ENCODE data around the gene COL4A2.

The COL4A2 gene

GRCh38 chr13:110499621-110500281 lies 192.7 kb downstream of the COL4A2 start:
- H3K36me3 ChIP-seq (replicated peaks; ENCODE audit: insufficient read depth, low read length): no peaks in the 10 kb centered on the region

GRCh38 chr13:110500341-110500740 lies 193.3 kb downstream of the COL4A2 start:
- Histone ChIP-seq H2AFZ (ENCODE audit: low read length) (no peak overlapping the region), H3K9ac (ENCODE audit: low read length) (no peak overlapping the region), H3K9me3 (replicated peaks; ENCODE audit: insufficient read depth, low read length) (no peaks in the 10 kb centered on the region), H3K27me3 (replicated peaks; ENCODE audit: insufficient read depth, low read length) (no peaks in the 10 kb centered on the region), H3K27ac (ENCODE audit: low read length) (no peak overlapping the region), H3K36me3 (replicated peaks; ENCODE audit: insufficient read depth, low read length) (no peaks in the 10 kb centered on the region), H3F3A (ENCODE audit: insufficient read depth, low read length) (no peaks in the 10 kb centered on the region), H3K9me2 (replicated peaks; ENCODE audit: insufficient read depth, low read length) (no peaks in the 10 kb centered on the region), H4K20me1 (ENCODE audit: insufficient read depth, low read length) (no peaks in the 10 kb centered on the region), H3K4me3 (ENCODE audit: low read length) (no peak overlapping the region), H3K79me2 (ENCODE audit: low read length) (no peaks in the 10 kb centered on the region), H3K4me1 (ENCODE audit: low read length) (no peaks in the 10 kb centered on the region), H3K4me2 (ENCODE audit: low read depth, low read length) (no peak overlapping the region)
- no peak for DNase-seq
- TF ChIP-seq, protein P1, sequence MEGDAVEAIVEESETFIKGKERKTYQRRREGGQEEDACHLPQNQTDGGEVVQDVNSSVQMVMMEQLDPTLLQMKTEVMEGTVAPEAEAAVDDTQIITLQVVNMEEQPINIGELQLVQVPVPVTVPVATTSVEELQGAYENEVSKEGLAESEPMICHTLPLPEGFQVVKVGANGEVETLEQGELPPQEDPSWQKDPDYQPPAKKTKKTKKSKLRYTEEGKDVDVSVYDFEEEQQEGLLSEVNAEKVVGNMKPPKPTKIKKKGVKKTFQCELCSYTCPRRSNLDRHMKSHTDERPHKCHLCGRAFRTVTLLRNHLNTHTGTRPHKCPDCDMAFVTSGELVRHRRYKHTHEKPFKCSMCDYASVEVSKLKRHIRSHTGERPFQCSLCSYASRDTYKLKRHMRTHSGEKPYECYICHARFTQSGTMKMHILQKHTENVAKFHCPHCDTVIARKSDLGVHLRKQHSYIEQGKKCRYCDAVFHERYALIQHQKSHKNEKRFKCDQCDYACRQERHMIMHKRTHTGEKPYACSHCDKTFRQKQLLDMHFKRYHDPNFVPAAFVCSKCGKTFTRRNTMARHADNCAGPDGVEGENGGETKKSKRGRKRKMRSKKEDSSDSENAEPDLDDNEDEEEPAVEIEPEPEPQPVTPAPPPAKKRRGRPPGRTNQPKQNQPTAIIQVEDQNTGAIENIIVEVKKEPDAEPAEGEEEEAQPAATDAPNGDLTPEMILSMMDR (IDR thresholded peaks at IDR 0.05; ENCODE audit: low read length): no peak
- TF ChIP-seq EZH2 (optimal IDR thresholded peaks at IDR 0.05; ENCODE audit: low read depth, low read length): no peak
- TF ChIP-seq EZH2phosphoT487 (IDR thresholded peaks at IDR 0.05; ENCODE audit: low read length): no peak

More at GRCh38 chr13:110499621-110500281, 192.7 kb downstream of the COL4A2 start:
- Histone ChIP-seq H3F3A (ENCODE audit: insufficient read depth, low read length) (no peaks in the 10 kb centered on the region), H3K4me3 (ENCODE audit: low read length) (no peak overlapping the region), H4K20me1 (ENCODE audit: insufficient read depth, low read length) (no peaks in the 10 kb centered on the region), H3K9me3 (replicated peaks; ENCODE audit: insufficient read depth, low read length) (no peaks in the 10 kb centered on the region), H3K9me2 (replicated peaks; ENCODE audit: insufficient read depth, low read length) (no peaks in the 10 kb centered on the region), H3K9ac (ENCODE audit: low read length) (no peak overlapping the region), H3K27me3 (replicated peaks; ENCODE audit: insufficient read depth, low read length) (no peaks in the 10 kb centered on the region), H3K4me1 (ENCODE audit: low read length) (no peaks in the 10 kb centered on the region), H3K4me2 (ENCODE audit: low read depth, low read length) (no peak overlapping the region), H3K27ac (ENCODE audit: low read length) (no peak overlapping the region), H3K79me2 (ENCODE audit: low read length) (no peaks in the 10 kb centered on the region), H2AFZ (ENCODE audit: low read length) (no peak overlapping the region)
- no peak for DNase-seq
- no peak for TF ChIP-seq EZH2phosphoT487 (IDR thresholded peaks at IDR 0.05; ENCODE audit: low read length)
- TF ChIP-seq, protein P1 (IDR thresholded peaks at IDR 0.05; ENCODE audit: low read length): no peak

DNA sequence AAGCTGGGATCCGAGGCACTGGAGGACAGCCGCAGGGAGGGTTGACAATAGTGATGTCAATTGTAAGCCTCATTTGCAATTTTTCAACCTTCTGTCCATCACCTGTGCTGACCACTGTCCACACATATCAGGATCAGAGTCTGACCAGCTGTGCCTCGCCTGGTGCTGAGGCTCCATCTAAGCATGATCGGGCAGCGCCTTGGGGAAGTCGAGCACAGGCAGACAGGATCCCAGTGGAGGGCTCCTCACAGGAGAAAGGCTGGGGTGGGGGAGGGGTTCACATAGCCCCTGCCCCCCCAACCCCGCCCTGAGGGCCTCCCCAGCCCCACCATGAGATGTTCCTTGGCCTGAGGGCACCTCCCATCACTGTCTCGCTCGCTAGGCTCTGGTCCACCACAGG lies 194.1 kb downstream of the COL4A2 start:
- Histone ChIP-seq H3K9ac (ENCODE audit: low read length) (no peak overlapping the region), H4K20me1 (ENCODE audit: insufficient read depth, low read length) (no peaks in the 10 kb centered on the region), H3K9me2 (replicated peaks; ENCODE audit: insufficient read depth, low read length) (no peaks in the 10 kb centered on the region), H3K9me3 (replicated peaks; ENCODE audit: insufficient read depth, low read length) (no peaks in the 10 kb centered on the region), H3K27me3 (replicated peaks; ENCODE audit: insufficient read depth, low read length) (no peaks in the 10 kb centered on the region), H3K4me2 (ENCODE audit: low read depth, low read length) (no peak overlapping the region), H3K4me1 (ENCODE audit: low read length) (no peaks in the 10 kb centered on the region), H3K79me2 (ENCODE audit: low read length) (no peaks in the 10 kb centered on the region), H3K4me3 (ENCODE audit: low read length) (no peak overlapping the region), H3K27ac (ENCODE audit: low read length) (no peak overlapping the region), H3K36me3 (replicated peaks; ENCODE audit: insufficient read depth, low read length) (no peaks in the 10 kb centered on the region), H3F3A (ENCODE audit: insufficient read depth, low read length) (no peaks in the 10 kb centered on the region), H2AFZ (ENCODE audit: low read length) (no peak overlapping the region)
- no peak for DNase-seq
- TF ChIP-seq EZH2 (optimal IDR thresholded peaks at IDR 0.05; ENCODE audit: low read depth, low read length) (no peak), EZH2phosphoT487 (IDR thresholded peaks at IDR 0.05; ENCODE audit: low read length) (no peak)
- TF ChIP-seq, protein P1 (IDR thresholded peaks at IDR 0.05; ENCODE audit: low read length): no peak

Measured in MM.1S (cell line).